ENCODE results near the gene PLA2R1. TPM values are rescaled to one million over a fixed set of nuclear protein-coding genes. Genes with fewer than 3 reads are reported as not detected.

The PLA2R1 gene
- total RNA-seq, 1 experiment from 2014 or later: 0.39 TPM

GRCh38 chr2:160036736-160037135, 25.7 kb downstream of the PLA2R1 start:
- POLR2A ChIA-PET: no interaction called here

GRCh38 chr2:160035125-160035524, 27.3 kb downstream of the PLA2R1 start:
- no peaks in the 10 kb centered on the region for H3K36me3 Mint-ChIP-seq (ENCODE audit: insufficient read depth, unreplicated experiment)
- no peaks in the 10 kb centered on the region for H3K9me3 Mint-ChIP-seq (ENCODE audit: unreplicated experiment)
- Histone ChIP-seq H3K4me3 (ENCODE audit: low read depth, low read length) (no peak overlapping the region), H3K27me3 (replicated peaks; ENCODE audit: control insufficient read depth, insufficient read depth, low read length) (no peaks in the 10 kb centered on the region), H3K36me3 (ENCODE audit: control insufficient read depth, insufficient read depth, low read length) (no peaks in the 10 kb centered on the region), H3K4me1 (no peaks in the 10 kb centered on the region), H3K9me3 (no peaks in the 10 kb centered on the region)
- no TSS peak for BruUV-seq (replicated peaks)
- DNase-seq: no peak
- CTCF ChIA-PET: no interaction called here
- H3K4me1 Mint-ChIP-seq (ENCODE audit: low read depth, unreplicated experiment): no peaks in the 10 kb centered on the region
- intact Hi-C loops (cut with micrococcal nuclease; ENCODE audit: unreplicated experiment): no loop called here
- TF ChIP-seq CTCF (IDR thresholded peaks at IDR 0.05; ENCODE audit: insufficient read depth in 1 of 2, low read depth in 1 of 2, low read length in 1 of 2, severe bottlenecking in 1 of 2, unreplicated experiment in 1 of 2): no peak
- POLR2A ChIA-PET: no interaction called here
- no peak overlapping the region for H3K4me3 Mint-ChIP-seq (ENCODE audit: unreplicated experiment)
- H3K27ac Mint-ChIP-seq (ENCODE audit: unreplicated experiment): no peak overlapping the region
- H3K27me3 Mint-ChIP-seq (ENCODE audit: insufficient read depth, unreplicated experiment): peaks cover 1% of the 10 kb centered on the region

More at GRCh38 chr2:160036736-160037135, 25.7 kb downstream of the PLA2R1 start:
- Mint-ChIP-seq H3K4me1 (ENCODE audit: low read depth, unreplicated experiment) (no peaks in the 10 kb centered on the region), H3K27ac (ENCODE audit: unreplicated experiment) (no peak overlapping the region), H3K9me3 (ENCODE audit: unreplicated experiment) (no peaks in the 10 kb centered on the region), H3K4me3 (ENCODE audit: unreplicated experiment) (no peak overlapping the region), H3K36me3 (ENCODE audit: insufficient read depth, unreplicated experiment) (no peaks in the 10 kb centered on the region), H3K27me3 (ENCODE audit: insufficient read depth, unreplicated experiment) (peaks cover 4% of the 10 kb centered on the region)
- intact Hi-C loops (cut with micrococcal nuclease; ENCODE audit: unreplicated experiment): no loop called here
- TF ChIP-seq CTCF (IDR thresholded peaks at IDR 0.05; ENCODE audit: insufficient read depth in 1 of 2, low read depth in 1 of 2, low read length in 1 of 2, severe bottlenecking in 1 of 2, unreplicated experiment in 1 of 2): no peak
- Histone ChIP-seq H3K4me3 (ENCODE audit: low read depth, low read length) (no peak overlapping the region), H3K4me1 (no peaks in the 10 kb centered on the region), H3K27me3 (replicated peaks; ENCODE audit: control insufficient read depth, insufficient read depth, low read length) (no peaks in the 10 kb centered on the region), H3K36me3 (ENCODE audit: control insufficient read depth, insufficient read depth, low read length) (no peaks in the 10 kb centered on the region), H3K9me3 (no peaks in the 10 kb centered on the region)
- CTCF ChIA-PET: no interaction called here
- BruUV-seq (replicated peaks): no TSS peak
- no peak for DNase-seq

- ChIA-PET CTCF (no interaction called here), POLR2A (no interaction called here)
- Mint-ChIP-seq H3K4me3 (ENCODE audit: unreplicated experiment) (no peak overlapping the region), H3K27me3 (ENCODE audit: insufficient read depth, unreplicated experiment) (peaks cover 3% of the 10 kb centered on the region), H3K4me1 (ENCODE audit: low read depth, unreplicated experiment) (no peaks in the 10 kb centered on the region), H3K27ac (ENCODE audit: unreplicated experiment) (no peak overlapping the region), H3K36me3 (ENCODE audit: insufficient read depth, unreplicated experiment) (no peaks in the 10 kb centered on the region), H3K9me3 (ENCODE audit: unreplicated experiment) (no peaks in the 10 kb centered on the region)
- no TSS peak for BruUV-seq (replicated peaks)
- no peaks in the 10 kb centered on the region for H3K4me1 ChIP-seq
- intact Hi-C loops (cut with micrococcal nuclease; ENCODE audit: unreplicated experiment): no loop called here
- no peak overlapping the region for H3K4me3 ChIP-seq (ENCODE audit: low read depth, low read length)
- TF ChIP-seq CTCF (IDR thresholded peaks at IDR 0.05; ENCODE audit: insufficient read depth in 1 of 2, low read depth in 1 of 2, low read length in 1 of 2, severe bottlenecking in 1 of 2, unreplicated experiment in 1 of 2): no peak
- no peaks in the 10 kb centered on the region for H3K27me3 ChIP-seq (replicated peaks; ENCODE audit: control insufficient read depth, insufficient read depth, low read length)
- no peaks in the 10 kb centered on the region for H3K9me3 ChIP-seq
- no peaks in the 10 kb centered on the region for H3K36me3 ChIP-seq (ENCODE audit: control insufficient read depth, insufficient read depth, low read length)
- DNase-seq: no peak
These were observed 28.0 kb downstream of the PLA2R1 start for GRCh38 chr2:160034396-160034795.

Measured in Caco-2 (cell line).